Measurements from ENCODE around the gene P3H4. TPM values are rescaled to one million over a fixed set of nuclear protein-coding genes. Genes with fewer than 3 reads are reported as not detected.

Gene P3H4
- total RNA-seq, 2 donors from 2014 or later = 15.8 to 19.6 TPM

DNA sequence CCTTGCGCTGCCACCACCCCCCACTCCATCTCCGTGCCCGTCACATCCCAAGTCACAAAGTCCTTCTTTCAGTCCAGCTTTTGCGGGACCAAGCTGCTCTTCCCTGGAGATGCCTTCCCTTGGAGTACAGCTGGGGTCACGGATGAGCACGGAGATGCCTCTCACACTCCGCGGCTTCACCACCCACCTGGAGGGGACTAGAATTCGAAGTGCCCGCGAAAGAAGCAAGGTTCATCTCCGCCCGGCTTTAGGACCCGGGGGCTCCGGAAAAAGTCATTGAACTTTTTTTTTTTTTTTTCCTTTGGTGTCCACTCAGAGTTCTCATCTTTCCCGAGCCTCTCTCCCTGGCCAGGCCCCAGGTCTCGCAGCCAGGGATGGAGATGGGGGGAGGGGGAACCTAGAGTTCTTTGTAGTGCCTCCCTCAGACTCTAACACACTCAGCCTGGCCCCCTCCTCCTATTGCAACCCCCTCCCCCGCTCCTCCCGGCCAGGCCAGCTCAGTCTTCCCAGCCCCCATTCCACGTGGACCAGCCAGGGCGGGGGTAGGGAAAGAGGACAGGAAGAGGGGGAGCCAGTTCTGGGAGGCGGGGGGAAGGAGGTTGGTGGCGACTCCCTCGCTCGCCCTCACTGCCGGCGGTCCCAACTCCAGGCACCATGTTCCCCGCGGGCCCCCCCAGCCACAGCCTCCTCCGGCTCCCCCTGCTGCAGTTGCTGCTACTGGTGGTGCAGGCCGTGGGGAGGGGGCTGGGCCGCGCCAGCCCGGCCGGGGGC is 817 bp upstream of the P3H4 start, which contains the start of gene FKBP10:
Gene FKBP10 (plus strand): TSS at position 624 of the 771 bp plus-strand sequence. CDS start 31 bp downstream, at position 655.
- DNase-seq (ENCODE audit: low spot score) = peak; percentile 27
- peak within 1 kb of the TSS; percentile 78 to 79 for H3K27ac ChIP-seq
- no peak for TF ChIP-seq POLR2A (IDR thresholded peaks at IDR 0.05)
- peak; percentile 7 for TF ChIP-seq POLR2AphosphoS5 (IDR thresholded peaks at IDR 0.05)
- H3K4me1 ChIP-seq (replicated peaks) = peaks cover 8% of the 10 kb centered on the region
- H3K4me3 ChIP-seq = peak within 1 kb of the TSS; percentile 60 to 73
- intact Hi-C loops (cut with DNase I) = no loop called here
- no peaks in the 10 kb centered on the region for H3K36me3 ChIP-seq
- 2% methylated on average over 31 of the region's 35 CpGs for WGBS
- H3K9me3 ChIP-seq = no peaks in the 10 kb centered on the region
- no peaks in the 10 kb centered on the region for H3K27me3 ChIP-seq (replicated peaks; ENCODE audit: insufficient read depth)

GRCh38 chr17:41810659-41811548 is 845 bp downstream of the P3H4 start:
- H3K27ac ChIP-seq = peak overlapping the region; percentile 78 to 79
- H3K9me3 ChIP-seq = no peaks in the 10 kb centered on the region
- 20% methylated on average over 52 of the region's 58 CpGs for WGBS
- intact Hi-C loops (cut with DNase I) = no loop called here
- H3K27me3 ChIP-seq (replicated peaks; ENCODE audit: insufficient read depth) = no peaks in the 10 kb centered on the region
- TF ChIP-seq CTCF (IDR thresholded peaks at IDR 0.05) = no peak
- TF ChIP-seq POLR2A (IDR thresholded peaks at IDR 0.05) = no peak
- TF ChIP-seq POLR2AphosphoS5 (IDR thresholded peaks at IDR 0.05) = no peak
- H3K4me1 ChIP-seq (replicated peaks) = peaks cover 8% of the 10 kb centered on the region
- DNase-seq (ENCODE audit: low spot score) = peak; percentile 26
- no peaks in the 10 kb centered on the region for H3K36me3 ChIP-seq
- peak overlapping the region; percentile 60 to 73 for H3K4me3 ChIP-seq

DNA sequence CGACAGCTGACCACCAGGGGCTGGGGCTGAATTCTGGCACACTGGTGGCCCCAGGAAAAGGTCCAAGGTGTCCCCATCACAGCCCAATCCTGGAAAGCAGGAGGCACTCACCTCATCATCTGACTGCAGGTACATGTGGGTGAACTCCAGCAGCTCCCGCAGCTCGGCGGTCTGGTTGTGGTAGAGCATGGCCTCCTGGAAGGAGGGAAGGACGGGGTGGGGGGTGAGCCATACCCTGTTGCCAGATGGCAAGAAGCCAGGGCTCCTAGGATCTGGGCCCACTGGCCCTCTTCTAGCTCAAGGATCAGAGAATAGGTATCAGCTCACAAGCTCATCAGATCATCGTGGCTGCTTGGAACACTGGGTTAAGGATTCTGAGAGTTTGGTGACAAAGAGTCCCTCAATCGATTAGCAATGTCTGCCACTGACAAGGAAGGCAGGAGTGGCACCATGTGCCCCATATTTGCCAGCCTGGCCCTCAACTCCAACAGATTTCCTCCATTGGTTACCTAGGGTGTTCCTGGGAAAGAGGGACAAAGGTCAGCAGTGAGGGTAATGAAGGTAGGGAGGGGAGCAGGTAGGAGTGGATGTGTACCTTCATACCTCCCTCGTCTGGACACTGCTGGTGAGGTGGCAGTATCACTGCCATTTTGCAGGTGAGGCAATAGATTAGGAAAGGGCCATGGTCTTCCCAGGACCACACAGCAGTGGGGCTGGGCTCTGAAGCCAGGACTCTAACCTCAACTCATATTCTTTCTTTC is 4.9 kb downstream of the P3H4 start:
- 87% methylated on average over 8 of the region's 8 CpGs for WGBS

GRCh38 chr17:41803049-41804020 is 8.4 kb downstream of the P3H4 start:
- TF ChIP-seq POLR2AphosphoS5 (IDR thresholded peaks at IDR 0.05) (no peak), POLR2A (IDR thresholded peaks at IDR 0.05) (no peak), CTCF (IDR thresholded peaks at IDR 0.05) (no peak)
- Histone ChIP-seq H3K27ac (no peak overlapping the region), H3K27me3 (replicated peaks; ENCODE audit: insufficient read depth) (no peaks in the 10 kb centered on the region), H3K4me3 (no peak overlapping the region), H3K4me1 (replicated peaks) (peaks cover 4% of the 10 kb centered on the region), H3K9me3 (no peaks in the 10 kb centered on the region), H3K36me3 (no peaks in the 10 kb centered on the region)
- DNase-seq (ENCODE audit: low spot score) = no peak
- intact Hi-C loops (cut with DNase I) = no loop called here
- 71% methylated on average over 24 of the region's 24 CpGs for WGBS

More for the DNA sequence above, 4.9 kb downstream of the P3H4 start:
- DNase-seq (ENCODE audit: low spot score) = no peak
- Histone ChIP-seq H3K27me3 (replicated peaks; ENCODE audit: insufficient read depth) (no peaks in the 10 kb centered on the region), H3K9me3 (no peaks in the 10 kb centered on the region), H3K36me3 (no peaks in the 10 kb centered on the region), H3K4me1 (replicated peaks) (peaks cover 8% of the 10 kb centered on the region), H3K4me3 (no peak overlapping the region), H3K27ac (no peak overlapping the region)
- TF ChIP-seq POLR2AphosphoS5 (IDR thresholded peaks at IDR 0.05) = no peak
- no peak for TF ChIP-seq CTCF (IDR thresholded peaks at IDR 0.05)
- no peak for TF ChIP-seq POLR2A (IDR thresholded peaks at IDR 0.05)
- intact Hi-C loops (cut with DNase I) = no loop called here
